Brain microvascular endothelial cell (primary cell): ENCODE measurements around the gene SLC22A2.

Source experiments
- DNase-seq: peaks from one replicate; pipeline ENCODE4 v3.0.0-alpha.2; 2020
- H3K27ac ChIP-seq: fragments of 250-450 bp; sonication (Bioruptor Pico); 2 replicates; pipeline ENCODE4 v1.5.1; 2020; ENCODE audit warnings: mild to moderate bottlenecking, moderate library complexity
- H3K27me3 ChIP-seq: fragments of 250-450 bp; sonication (Bioruptor Pico); replicated peaks from 2 replicates; pipeline ENCODE4 v1.5.1; 2020; ENCODE audit warnings: mild to moderate bottlenecking
- H3K36me3 ChIP-seq: fragments of 250-450 bp; sonication (Bioruptor Pico); replicated peaks from 2 replicates; pipeline ENCODE4 v1.5.1; 2020; ENCODE audit warnings: mild to moderate bottlenecking
- H3K4me3 ChIP-seq: 2 replicates; pipeline ENCODE4 v1.5.1; 2011; ENCODE audit warnings: low read depth, mild to moderate bottlenecking, control low read depth, low read length, moderate library complexity
- CTCF ChIP-seq: IDR thresholded peaks from 2 replicates; pipeline ENCODE4 v1.5.1; 2011; ENCODE audit warnings: low read depth, mild to moderate bottlenecking, moderate library complexity, low read length, control low read depth, inconsistent platforms; ENCODE audit errors: missing control alignments
- in situ Hi-C: cut with HindIII; loops from 2 replicates; pipeline ENCODE4 v1.10.0; 2017; ENCODE audit warnings: low sequenced_read_pairs, low pct_ligation_motif_present

The SLC22A2 gene

GRCh38 chr6:160174681-160175080, 83.9 kb downstream of the SLC22A2 start:
- in situ Hi-C loops = no loop called here
- no peak for DNase-seq
- H3K27me3 ChIP-seq = no peaks in the 10 kb centered on the region
- no peak for TF ChIP-seq CTCF
- no peak overlapping the region for H3K27ac ChIP-seq
- no peaks in the 10 kb centered on the region for H3K36me3 ChIP-seq
- no peak overlapping the region for H3K4me3 ChIP-seq

GRCh38 chr6:160173806-160174527, 84.7 kb downstream of the SLC22A2 start:
- Histone ChIP-seq H3K27ac (no peak overlapping the region), H3K27me3 (no peaks in the 10 kb centered on the region), H3K4me3 (no peak overlapping the region), H3K36me3 (no peaks in the 10 kb centered on the region)
- no peak for DNase-seq
- TF ChIP-seq CTCF = no peak
- in situ Hi-C loops = no loop called here

- no peak overlapping the region for H3K27ac ChIP-seq
- no peaks in the 10 kb centered on the region for H3K27me3 ChIP-seq
- H3K36me3 ChIP-seq = no peaks in the 10 kb centered on the region
- no peak for TF ChIP-seq CTCF
- no peak overlapping the region for H3K4me3 ChIP-seq
- in situ Hi-C loops = no loop called here
- DNase-seq = no peak
Measured at GRCh38 chr6:160172704-160173103, 85.9 kb downstream of the SLC22A2 start.

GRCh38 chr6:160170018-160170680, 88.5 kb downstream of the SLC22A2 start:
- in situ Hi-C loops = no loop called here

GRCh38 chr6:160167604-160168399, 90.8 kb downstream of the SLC22A2 start:
- in situ Hi-C loops = no loop called here
- no peak overlapping the region for H3K27ac ChIP-seq
- no peak for TF ChIP-seq CTCF
- no peaks in the 10 kb centered on the region for H3K36me3 ChIP-seq
- no peak for DNase-seq
- no peak overlapping the region for H3K4me3 ChIP-seq
- H3K27me3 ChIP-seq = no peaks in the 10 kb centered on the region

More at GRCh38 chr6:160170018-160170680, 88.5 kb downstream of the SLC22A2 start:
- no peak overlapping the region for H3K4me3 ChIP-seq
- H3K27me3 ChIP-seq = no peaks in the 10 kb centered on the region
- no peak for DNase-seq
- TF ChIP-seq CTCF = no peak
- no peak overlapping the region for H3K27ac ChIP-seq
- H3K36me3 ChIP-seq = no peaks in the 10 kb centered on the region
